ENCODE measurements around the gene MYL5. TPM values are rescaled to one million over a fixed set of nuclear protein-coding genes. Genes with fewer than 3 reads are reported as not detected.
A peak's percentile ranks its signal among the peaks of the same experiment; 100 is the strongest.
"Not testable (repeated sequence)": the region's sequence is repeated elsewhere in the genome, so short reads cannot be mapped to it uniquely, and the experiment has no call there.

The MYL5 gene
- total RNA-seq, 1 donor from 2014 or later = 6.5 TPM

- no peak for DNase-seq (ENCODE audit: low spot score)
- intact Hi-C loops (cut with DNase I) = no loop called here
Observed at GRCh38 chr4:681736-682451, 7.6 kb downstream of the MYL5 start.

- DNase-seq (ENCODE audit: low spot score) = no peak
- intact Hi-C loops (cut with DNase I) = no loop called here
Observed at GRCh38 chr4:682490-683172, 8.3 kb downstream of the MYL5 start.

GRCh38 chr4:683247-683897 is 9.0 kb downstream of the MYL5 start:
- DNase-seq (ENCODE audit: low spot score) = no peak
- intact Hi-C loops (cut with DNase I) = no loop called here

DNA sequence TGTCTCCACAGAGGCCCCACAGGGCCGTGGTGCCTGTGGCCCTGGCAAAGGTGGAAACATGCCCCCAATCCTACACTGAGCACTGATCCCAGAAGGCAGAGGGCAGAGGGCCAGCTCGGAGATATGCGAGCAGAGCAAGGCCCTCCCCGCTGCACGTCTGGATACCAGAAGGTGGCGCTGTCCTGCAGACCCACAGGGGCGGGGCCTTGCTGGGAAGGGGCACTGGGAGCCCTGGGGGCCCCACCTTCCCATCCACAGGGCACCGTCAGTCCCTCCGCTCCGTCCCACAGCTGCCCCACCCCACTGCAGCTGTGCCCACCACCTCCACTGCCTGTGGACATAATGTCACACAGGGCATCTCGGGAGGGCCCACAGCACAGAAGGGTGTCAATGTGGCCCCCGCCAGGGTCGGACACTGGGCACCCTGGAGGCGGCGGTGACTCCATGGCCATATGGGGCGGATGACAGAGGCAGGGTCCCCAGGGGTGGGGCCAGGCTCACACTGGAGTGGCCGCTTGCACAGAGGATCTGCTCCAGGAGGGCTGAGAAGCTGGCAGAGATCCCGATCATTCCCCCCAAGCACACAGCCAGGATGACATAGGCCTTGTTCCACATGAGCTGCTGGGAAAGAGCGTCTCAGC is 9.8 kb downstream of the MYL5 start:
- no peak for DNase-seq (ENCODE audit: low spot score)
- intact Hi-C loops (cut with DNase I) = no loop called here

- intact Hi-C loops (cut with DNase I) = loop anchor here (5.0 kb wide), 1 partner anchor 98 kb away; no protein-coding TSS in a partner anchor
- DNase-seq (ENCODE audit: low spot score) = no peak
Observed at GRCh38 chr4:684623-685327, 10.4 kb downstream of the MYL5 start.

DNA sequence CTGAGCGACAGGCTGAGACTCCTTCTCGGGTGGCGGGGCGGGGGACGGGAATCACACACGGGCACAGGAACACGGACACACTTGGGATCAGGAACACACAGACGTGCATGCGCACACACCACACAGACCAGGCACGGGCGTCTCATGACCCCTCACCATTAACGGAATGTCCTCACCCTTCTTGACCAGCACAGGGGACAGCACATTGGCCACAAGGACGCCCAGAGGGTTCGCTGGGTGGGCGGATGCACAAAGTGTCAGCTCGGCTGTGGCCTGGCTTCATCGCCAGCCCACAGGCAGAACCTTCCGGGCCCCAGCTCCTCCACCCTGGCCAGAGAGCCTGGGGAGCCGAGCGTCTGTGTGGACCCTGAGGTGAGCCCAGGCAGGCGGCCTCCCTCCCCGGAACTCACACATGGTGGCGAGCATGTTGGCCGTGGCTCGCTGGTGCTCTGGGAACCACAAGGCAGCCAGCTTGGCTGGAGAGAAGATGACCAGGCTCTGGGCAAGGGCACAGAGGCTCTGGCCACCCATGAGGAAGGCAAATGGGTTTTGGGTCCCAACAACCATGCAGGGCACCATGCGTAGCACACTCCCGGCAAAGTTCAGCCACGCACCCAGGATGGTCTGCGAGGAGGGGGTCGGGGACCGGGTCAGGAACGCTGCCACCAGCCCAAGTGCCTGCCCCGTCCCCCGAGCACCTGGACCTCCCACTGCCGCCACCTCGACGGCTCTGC is 11.5 kb downstream of the MYL5 start:
- DNase-seq (ENCODE audit: low spot score) = no peak
- intact Hi-C loops (cut with DNase I) = loop anchor here (2.0 to 5.0 kb wide), 2 partner anchors 19 to 96 kb away; partner anchors contain the start of gene PCGF3

DNA sequence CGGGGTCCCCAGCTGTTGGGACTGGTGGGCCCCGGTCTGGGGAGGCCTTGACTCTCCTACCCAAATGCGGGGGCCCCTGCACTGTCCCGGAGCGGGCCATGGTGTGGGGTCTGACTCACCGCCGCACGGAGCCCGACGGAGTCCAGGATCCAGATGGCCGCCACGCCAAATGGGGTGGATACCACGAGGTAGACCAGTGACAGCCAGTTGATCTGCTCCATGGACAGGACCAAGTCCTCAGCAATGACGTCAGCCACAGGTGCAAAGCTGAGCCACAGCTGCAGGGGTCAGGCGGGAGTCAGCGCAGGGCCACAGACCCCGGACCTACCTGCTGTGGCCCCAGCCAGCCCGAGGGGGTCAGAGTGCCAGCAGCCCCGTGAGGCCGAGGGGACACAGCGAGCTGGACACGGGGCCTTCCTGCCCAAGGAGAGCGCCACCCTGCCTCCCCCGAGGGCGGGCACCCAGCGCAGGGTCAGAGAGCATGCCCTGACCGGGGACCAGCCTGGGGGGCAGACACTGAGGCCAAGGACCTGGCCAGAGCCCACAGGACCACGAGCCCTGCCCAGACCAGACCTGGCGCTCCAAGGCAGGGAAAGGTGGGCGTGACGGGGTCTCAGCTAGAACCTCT is 12.2 kb downstream of the MYL5 start:
- DNase-seq (ENCODE audit: low spot score) = no peak
- intact Hi-C loops (cut with DNase I) = loop anchor here (2.0 to 5.0 kb wide), 2 partner anchors 18 to 96 kb away; partner anchors contain the start of gene PCGF3

DNA sequence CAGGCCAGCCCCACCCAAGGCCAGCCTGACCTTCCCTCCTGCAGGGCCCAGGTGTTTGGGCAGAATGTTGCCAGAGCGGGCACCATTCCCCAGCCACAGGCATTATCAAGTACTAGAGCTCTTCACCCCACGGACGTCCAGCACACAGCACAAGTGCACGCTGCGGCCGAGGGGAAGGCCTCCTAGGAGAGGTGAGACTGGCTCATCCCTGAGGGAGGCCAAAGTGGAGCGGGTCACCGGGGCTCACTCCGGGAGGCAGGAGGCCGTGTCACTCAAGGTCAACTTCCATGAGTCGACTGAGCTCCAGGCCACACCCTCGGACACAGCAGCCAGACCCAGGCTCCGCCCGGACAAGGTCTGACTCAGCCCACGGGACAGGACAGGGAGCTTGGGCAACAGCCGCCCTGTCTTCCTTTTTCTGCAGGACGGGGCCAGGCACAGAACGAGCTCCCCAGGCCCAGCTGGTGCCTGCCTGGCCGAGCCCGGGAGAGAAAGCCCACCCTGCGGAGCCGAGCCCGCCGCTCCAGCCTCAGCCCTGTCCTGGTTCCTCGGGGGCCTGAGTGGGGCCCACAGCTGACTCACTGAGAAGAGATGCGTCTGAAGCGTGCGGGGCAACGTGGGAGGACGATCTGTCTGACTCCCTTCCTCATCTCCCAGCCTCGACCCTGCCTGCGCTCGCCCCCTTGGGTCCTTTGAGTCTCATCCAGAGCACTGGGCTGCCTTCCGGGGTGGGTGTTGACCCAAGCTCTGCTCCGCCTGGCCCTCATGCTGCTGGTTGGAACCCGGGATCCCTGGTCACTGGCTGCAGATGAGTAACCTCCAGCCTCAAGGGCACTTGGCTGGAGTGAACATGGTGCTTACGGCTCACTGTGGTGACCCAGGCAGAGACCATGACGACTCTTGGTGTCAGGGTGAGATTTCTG is 13.0 kb downstream of the MYL5 start:
- DNase-seq (ENCODE audit: low spot score) = peak; percentile 97
- intact Hi-C loops (cut with DNase I) = loop anchor here (2.0 to 5.0 kb wide), 2 partner anchors 17 to 95 kb away; partner anchors contain the start of gene PCGF3

- DNase-seq (ENCODE audit: low spot score) = no peak
- intact Hi-C loops (cut with DNase I) = loop anchor here (2.0 to 5.0 kb wide), 2 partner anchors 17 to 94 kb away; partner anchors contain the start of gene PCGF3
Observed at GRCh38 chr4:687971-688853, 13.9 kb downstream of the MYL5 start.

DNA sequence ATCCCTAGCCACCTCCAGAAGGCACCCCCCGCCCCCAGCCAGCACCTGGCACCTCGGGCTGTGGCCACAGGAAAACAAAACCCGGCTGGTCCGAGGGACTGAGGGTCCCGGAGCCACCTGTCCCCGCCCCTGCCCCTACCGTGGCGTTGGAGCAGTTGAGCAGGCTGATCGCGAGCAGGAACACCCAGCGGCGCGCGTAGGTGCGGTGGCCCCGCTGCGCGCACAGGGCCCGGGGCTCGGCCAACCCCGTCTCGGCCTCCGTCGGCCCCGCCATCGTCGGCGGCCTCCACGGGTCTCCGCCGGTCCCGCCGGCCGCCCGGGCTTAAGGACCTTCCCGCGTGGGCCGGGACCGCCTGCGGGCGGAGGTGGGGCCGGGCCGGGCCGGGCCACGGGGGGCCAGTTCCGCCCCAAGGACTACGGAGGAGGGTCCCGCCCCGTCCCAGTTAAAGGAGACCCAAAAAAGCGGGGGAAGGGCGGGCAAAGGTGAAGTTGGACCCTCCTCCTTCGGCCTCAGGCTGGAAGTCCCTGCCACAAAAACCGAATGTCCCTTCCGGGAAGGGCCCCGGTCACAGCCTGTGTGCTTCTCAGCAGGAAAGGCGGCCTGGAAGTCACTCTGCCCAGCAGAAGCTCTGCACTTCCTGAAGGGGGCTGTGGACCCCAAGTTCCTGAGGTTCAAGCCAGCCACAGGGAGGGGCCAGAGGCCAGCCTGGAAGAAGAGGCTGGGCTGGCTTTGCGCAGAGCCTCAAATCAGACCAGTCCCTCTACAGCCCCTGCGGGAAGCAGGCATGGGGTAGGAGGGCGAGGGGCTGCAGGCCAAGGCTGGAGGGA is 14.7 kb downstream of the MYL5 start, which contains the start of gene SLC49A3:
TSS of gene SLC49A3 (minus strand) at position 298 of the 828 bp plus-strand sequence. CDS start at position 274, 24 bp downstream.
- intact Hi-C loops (cut with DNase I) = loop anchor here (5.0 kb wide), 1 partner anchor 93 kb away; no protein-coding TSS in a partner anchor
- no peak for DNase-seq (ENCODE audit: low spot score)

GRCh38 chr4:689723-690122 is 15.4 kb downstream of the MYL5 start:
- intact Hi-C loops (cut with DNase I) = loop anchor here (5.0 kb wide), 1 partner anchor 93 kb away; no protein-coding TSS in a partner anchor
- no peak for DNase-seq (ENCODE audit: low spot score)

DNA sequence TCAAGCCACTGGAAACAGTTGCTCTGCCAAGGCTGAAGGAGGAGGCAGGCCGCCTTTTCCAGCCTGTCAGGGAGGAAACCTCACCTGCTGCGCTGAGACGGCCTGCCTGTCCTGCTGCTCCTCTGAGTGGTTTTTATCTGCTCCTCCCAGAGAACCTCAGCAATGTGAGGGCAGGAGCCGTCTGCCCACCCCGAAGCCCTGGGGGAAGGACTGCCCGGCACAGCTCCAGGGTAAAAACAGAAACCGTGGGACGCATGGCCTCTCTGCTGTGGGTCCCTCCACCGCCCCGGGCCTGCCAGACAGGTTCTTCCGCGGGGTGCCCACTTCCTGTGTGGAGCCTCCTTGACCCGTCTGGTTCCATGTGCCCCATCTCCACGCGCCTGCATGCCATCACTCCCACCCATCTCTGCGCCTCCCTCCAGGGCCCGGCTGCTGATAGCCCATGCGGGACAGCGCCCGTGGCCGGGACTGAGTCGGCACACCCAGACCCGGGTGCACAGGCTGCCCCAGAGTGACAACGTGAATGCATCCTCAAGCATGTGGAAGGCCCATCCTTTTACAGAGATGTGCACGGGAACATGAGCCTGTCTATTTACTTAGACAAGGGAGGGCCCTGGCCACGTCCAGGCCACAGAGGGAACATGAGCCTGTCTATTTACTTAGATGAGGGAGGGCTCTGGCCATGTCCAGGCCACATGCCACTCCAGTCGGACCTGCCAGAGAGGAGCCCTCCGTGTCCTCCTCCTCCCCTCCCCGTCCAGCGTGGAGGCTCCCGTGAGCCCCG is 18.6 kb downstream of the MYL5 start:
- intact Hi-C loops (cut with DNase I) = no loop called here
- DNase-seq (ENCODE audit: low spot score) = no peak

GRCh38 chr4:694341-694940 is 20.1 kb downstream of the MYL5 start:
- intact Hi-C loops (cut with DNase I); DNase-seq (ENCODE audit: low spot score): not testable (repeated sequence)
